ENCODE measurements around the gene ANKRD39. TPM values are rescaled to one million over a fixed set of nuclear protein-coding genes. Genes with fewer than 3 reads are reported as not detected.

Gene ANKRD39
- total and polyA plus RNA-seq, 2 of the 8 experiments (the other 6 are each of a cell fraction or from before 2014, with no cell fraction given) = 18.5 to 21.3 TPM

GRCh38 chr2:96800061-96801004 lies 57.5 kb downstream of the ANKRD39 start (continued):
- TF ChIP-seq CHD1 (IDR thresholded peaks at IDR 0.05; ENCODE audit: low read depth, low read length) (no peak), RFX5 (IDR thresholded peaks at IDR 0.05; ENCODE audit: borderline replicate concordance, low read depth, low read length) (no peak), CEBPB (IDR thresholded peaks at IDR 0.05; ENCODE audit: low read depth, low read length) (no peak), RAD21 (IDR thresholded peaks at IDR 0.05 in 1 of 2, conservative IDR thresholded peaks at IDR 0.05 in 1 of 2; ENCODE audit: low read depth in 2 of 2, low read length in 2 of 2) (no peak), GABPA (IDR thresholded peaks at IDR 0.05; ENCODE audit: borderline replicate concordance, insufficient read depth, low read length) (no peak), SRF (IDR thresholded peaks at IDR 0.05; ENCODE audit: low read depth, low read length) (no peak)

Measured in H1 (cell line).